ENCODE measurements around the gene KIF18A.

KIF18A gene

DNA sequence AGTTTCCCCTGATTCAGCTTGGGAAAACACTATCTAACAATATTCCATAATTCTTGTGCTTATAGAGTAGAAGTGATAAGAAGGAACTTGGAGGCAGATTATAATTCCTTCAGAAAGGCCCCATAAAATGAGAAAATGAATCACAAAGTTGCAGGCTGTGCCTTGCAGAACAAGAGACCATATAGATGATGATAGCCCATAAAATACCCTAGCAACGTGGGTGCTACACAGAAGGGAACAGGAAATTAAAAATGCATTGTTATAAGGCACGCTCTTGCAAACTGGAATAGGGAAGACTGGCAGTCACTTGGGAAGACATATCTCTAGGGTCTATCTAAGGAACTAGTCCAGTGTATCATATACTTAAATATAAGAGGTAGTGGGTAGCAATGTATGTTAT lies 67.6 kb downstream of the KIF18A start:
- DNase-seq = no peak

DNA sequence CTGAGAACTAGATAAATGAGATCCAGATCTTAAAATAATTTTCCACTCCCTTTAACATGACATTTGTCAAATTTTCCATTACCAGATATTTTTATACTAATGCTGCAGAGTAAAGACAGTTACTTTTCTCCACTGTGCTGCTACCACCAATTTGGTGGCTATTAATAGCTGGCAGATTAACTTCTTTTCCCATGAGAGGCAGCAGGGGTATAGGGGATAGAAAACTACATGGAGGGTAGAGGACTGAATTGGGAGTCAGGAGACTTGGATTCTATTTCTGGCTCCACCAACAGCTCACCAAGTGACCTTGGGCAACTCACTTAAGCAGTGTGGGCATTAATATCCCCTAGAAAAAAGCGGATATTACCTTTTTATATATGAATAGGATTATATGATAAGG lies 69.2 kb downstream of the KIF18A start:
- no peak for DNase-seq

DNA sequence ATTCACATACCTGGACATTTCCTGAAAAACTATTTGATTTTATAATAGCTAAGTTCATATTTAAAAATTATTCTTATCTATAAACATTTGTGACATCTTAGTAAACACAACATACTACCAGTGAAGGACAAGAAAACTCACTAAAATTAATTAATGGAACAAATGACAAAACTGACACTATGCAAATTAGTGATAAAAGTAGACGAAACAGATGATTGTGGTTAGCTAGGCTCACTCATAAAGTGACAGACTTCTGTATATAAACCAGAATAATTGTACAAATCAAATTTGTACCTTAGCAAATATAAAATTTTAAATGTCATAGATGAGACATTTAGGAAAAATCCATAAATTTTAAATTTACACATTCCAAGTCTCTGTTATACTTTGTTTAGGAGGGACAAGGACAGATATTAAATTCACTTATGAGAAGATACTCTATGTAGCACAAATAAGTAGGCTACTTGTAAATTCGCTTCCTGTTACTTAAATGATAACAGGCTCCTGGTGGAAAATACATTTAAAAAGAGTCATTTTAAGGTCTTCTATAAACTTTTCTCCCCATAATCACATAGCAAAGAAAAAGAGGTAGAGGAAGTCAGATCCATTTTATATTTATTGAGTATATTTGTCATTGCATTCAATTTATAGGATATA lies 81.2 kb downstream of the KIF18A start:
- no peak for DNase-seq

DNA sequence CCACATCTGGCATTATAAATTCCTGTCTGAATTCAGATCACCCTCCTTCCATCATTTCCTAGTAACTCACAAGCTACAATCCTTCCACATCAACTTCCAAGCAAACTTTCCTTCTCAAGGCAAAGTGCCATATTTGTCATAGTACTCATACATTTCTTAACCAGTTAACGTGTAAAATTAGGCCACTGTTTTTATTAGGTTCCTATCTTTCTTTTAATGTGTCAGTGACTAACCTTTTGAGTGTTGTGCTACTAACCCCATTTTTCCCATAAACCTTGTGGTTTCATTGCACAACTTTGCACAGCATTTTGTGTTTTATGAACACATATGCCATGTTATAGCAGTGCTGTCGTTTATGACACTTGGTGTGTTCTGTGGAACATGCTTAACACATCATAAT lies 90.1 kb downstream of the KIF18A start:
- no peak for DNase-seq

DNA sequence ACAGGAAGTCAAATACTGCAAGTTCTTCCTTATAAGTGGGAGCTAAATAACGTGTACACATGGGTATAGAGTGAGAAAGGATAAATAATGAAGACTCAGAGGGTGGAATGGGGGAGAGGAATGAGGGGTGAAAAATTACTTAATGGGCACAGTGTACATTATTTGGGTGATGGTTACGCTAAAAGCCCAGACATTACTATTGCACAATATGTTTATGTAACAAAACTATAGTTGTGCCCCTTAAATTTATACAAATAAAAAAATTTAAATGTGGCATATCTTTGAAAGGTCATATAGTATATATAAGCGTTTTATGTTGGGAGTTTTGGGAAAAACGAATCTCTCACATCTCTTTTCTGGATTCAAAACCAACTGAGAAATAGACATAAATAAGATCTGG lies 96.1 kb downstream of the KIF18A start:
- DNase-seq = no peak

DNA sequence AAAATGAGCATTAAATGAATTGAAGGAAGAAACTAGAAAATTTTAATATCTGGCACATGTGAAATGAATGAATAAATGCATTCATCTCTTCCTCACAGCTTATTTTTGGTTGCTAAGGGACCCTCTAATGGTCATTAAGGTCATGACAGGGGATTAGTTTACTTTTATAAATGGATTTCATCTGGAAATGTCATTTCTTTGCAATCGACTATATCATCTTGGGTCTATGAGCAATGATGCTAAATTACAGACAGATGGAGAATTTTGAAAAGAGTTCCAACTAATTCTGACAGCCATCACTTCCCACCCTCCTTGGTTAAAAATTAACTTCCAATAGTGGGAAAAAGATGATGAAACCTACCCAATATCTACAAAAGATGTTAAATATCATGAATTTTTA lies 98.0 kb downstream of the KIF18A start:
- no peak for DNase-seq

DNA sequence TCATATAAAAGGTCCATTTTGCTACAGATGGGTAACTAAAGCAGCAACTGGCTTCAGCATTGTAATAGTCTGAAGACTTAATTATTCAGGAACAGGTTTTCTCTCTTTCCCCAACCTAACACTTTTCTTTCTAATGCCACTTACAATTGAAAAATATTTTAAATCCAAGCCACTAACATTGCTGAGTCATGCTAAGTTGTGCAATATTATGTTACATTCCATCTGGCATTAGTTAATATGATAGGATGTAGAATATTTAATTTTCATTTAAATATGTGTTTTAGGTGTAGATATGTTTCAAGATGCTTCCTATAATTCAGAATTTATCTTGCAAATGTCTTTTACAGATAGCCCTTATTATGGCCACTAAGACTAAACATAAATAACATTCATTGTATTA lies 98.6 kb downstream of the KIF18A start:
- DNase-seq = no peak

DNA sequence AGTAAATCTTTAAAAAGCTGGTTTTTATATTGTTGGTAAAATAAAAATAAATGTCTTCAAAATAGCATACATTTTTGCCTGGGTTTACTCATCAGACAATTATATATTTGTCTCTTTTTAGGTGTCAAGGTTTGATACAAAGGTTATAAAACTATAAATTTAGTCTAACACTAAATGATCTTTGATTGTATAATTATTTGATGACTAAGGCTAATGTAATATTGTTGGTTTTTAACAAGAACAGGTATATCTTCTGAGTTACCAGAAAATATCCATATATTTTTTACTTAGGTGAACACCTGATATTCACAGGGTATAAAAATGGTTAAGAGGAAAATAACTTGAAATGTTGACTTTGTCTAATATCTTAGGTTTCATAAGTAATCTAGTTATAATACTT lies 104.3 kb downstream of the KIF18A start:
- no peak for DNase-seq

DNA sequence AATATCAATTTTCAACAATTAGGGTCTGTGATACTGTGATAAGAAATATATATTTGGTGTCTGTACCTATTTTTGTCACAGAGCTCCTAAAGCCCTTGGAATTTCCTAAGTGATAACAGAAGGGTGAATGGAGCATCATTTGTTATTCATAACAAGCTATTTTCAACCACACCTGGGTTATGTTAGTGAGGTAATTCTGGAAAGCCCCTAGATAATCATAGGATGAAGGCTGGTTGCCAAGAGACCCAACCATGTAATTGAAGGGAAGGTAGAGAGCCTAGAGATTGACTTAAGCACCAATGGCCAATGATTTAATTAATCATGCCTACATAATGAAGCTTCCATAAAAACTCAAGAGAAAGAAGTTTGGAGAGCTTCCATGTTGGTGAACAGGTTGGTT lies 109.4 kb downstream of the KIF18A start:
- no peak for DNase-seq

DNA sequence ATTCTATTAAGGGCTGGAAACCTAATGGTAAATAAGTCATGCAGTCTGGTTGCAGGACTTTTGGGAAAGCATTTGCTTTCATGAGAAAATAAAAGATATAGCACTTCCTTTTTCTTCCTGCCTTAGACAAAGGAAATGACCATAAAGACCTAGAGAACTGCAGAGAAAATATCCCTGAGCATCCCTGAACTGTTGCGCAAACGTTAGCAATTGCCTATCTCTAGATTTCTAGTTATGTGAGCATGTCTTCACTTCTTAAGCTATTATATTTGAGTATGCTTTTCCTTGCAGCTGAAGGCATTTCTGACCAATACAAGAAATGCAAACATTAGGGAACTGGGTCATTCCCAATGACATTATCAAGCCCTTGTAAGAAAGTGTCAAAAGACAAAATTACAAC lies 110.6 kb downstream of the KIF18A start:
- DNase-seq = no peak

DNA sequence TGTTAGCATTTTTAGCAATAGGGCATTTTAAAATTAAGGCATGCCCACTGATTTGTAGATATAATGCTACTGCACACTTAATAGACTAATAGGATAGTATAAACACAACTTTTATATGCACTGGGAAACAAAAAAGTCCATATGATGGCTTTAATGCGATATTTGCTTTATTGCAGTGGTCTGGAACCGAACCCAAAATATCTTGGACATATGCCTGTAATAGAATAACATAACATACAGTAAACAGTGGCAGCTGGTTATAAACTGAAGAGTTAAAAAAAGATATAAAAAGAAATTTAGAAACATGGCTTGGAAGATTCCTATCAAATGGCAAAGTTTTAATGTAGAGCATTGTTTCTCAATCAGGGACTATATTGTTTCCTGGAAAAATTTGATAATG lies 111.9 kb downstream of the KIF18A start:
- no peak for DNase-seq

DNA sequence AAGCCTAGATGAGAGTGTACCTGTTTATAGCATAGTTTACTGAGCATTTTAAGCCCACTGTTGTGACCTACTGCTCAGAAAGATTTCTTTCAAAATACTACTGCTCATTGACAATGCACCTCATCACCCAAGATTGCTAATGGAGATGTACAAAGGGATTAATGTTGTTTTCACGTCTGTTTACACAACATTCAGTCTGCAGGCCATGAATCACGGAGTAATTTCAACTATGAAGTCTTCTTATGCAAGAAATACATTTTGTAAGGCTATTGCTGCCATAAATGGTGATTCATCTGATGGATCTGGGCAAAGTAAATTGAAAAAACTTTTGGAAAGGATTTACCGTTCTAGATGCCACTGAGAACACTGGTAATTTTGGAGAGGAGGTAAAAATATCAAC lies 112.9 kb downstream of the KIF18A start:
- no peak for DNase-seq

DNA sequence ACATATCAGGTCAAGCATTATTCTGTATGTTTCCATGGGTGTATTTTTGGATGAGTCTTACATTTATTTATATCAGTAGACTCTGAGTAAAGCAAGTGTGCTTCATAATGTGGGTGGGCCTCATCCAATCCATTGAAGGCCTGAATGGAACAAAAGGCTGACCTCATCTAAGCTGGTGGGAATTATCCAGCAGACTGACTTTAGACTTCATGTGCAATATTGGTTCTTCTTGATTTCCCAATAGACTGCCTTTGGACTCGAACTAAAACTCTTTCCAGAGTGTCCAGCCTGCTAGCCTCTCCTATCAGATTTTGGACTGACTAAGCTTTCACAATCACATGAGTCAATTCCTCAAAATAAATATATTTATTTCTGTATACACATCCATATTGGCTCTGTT lies 116.2 kb downstream of the KIF18A start:
- no peak for DNase-seq

DNA sequence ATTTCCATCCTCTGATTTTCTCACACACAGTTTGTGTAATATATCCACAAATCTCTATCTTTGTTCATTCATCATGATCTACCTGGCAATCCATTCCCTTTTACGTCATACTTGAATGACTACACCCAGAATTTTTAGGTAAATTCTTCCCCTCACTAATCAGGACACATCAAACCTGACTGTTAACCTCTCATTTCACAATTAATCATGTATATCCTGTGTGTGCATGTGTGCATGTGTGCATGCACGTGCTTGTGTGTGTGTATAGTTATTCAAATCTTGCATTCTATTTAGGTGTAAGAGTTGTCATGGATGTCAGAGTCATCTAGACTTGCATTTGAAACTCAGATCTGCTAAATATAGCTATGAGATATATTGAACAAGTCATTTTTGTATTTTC lies 130.4 kb downstream of the KIF18A start:
- no peak for DNase-seq

DNA sequence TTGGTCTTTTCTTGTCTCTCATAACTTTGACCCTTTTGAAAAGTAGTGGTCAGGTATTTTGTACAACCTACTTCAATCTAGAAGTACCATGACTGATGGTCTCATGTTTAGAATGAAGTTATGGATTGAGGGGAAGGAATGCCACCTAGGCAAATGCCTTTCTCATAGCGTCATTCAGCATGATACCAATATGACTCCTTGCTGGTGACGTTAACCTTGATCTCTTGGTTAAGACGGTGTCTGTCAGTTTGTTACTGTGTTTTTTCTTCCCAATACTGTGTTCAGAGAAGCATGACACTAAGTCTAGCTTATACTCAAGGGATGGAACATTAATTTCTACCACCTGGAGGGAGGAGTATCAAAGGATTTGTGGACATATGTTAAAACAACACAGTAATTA lies 130.9 kb downstream of the KIF18A start:
- DNase-seq = no peak

DNA sequence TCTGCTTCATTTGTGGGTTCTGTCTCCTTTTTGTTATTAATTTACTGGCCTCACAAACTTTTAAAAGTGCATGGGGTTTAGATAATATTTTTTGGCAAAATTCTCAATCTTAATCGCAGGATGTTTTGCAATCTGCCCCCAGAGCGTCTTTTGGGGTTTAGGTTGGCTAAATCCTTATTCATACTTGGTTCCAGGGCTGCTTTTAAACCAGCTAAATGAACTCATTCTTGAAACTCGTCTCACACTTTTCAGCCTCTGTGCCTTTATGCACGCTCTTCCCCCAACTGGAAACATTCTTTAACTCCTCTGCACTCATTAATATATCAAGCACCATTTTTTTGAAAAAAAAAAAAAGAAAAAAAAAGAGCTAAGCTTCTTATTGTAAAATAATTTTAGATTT lies 131.7 kb downstream of the KIF18A start:
- DNase-seq = no peak

DNA sequence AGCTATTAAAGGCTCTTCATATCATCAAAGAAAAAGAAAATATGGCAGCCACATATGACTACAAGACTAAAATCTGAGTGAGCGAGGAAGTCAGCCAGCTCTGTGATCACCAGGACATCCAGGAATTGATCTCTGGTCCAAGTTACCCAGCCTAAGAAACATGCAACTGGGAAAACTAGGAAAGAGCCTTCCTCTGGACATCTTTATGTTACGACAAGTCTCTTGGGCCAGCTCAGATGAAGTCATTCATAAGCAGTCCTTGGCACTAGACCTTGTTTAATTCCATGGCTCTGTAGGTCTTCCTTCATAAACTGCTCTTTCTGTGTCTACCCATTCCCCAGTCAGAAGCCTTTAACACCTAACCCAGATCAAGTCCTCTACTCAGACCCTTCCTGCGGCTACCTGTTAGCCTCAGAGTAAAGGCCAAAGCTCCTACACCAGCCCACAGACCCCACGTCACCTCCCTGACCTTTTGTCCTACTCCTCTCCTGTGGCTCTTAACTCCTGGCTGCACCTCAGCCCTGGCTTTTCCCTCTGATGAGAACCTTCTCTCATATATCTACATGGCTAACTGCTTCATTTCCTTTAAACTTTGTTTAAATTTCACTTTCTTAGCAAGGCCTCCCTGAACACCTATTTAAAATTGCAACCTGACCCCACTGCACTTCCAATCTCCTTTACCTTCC lies 134.0 kb downstream of the KIF18A start:
- no peak for DNase-seq

DNA sequence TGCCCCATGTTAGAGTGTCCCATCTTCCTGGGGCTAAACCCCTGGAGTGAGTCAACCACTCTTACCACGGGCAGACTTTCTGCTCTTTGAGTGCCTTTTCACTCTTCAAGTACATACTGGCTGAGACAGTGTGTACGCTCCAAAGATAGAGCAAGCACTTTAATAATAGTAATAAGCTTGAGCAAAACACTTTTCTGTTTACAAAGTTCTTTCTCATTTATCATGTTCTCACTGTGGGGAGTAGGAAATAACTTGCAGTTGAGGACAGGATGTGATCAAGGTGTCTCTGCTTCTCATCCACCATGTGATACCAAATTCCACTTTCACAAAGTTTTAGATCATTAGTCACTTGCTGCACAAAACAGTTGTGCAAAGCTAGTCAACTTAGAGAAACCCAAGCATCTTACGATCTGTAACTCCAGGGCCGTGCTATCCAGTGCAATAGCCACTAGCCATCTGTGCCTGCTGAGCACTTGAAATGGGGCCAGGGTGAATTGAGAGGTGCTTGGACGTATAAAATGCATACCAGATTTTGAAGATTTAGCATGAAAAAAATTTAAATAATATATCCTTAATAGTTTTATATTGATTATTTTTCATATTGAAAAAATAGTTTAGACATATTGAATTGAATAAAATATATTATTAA lies 135.3 kb downstream of the KIF18A start:
- DNase-seq = no peak

DNA sequence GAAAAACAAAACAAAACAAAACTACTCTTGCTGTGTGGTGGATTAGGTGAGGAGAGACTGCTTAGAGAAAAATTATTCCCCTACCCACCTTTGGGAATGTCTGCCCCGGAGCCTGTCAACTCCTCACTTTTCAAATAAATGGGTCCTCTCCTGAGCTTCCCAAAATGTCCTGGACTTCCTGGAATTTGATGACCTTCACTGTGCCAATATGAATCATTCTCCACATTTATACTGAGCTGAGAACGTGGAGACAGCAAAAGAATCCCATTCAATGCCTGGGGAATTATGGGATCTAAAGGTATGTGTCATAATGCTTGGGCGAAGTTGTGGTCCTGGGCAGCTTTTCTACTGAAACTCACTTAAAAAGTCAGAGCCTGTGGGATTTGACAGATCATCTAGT lies 136.8 kb downstream of the KIF18A start:
- no peak for DNase-seq

Measured in NCI-H187 (cell line).